SKM-1 (cell line): ENCODE data around the gene KPTN.
A peak's percentile ranks its signal among the peaks of the same experiment; 100 is the strongest.

Source experiments
- DNase-seq: peaks from one replicate; lab custom pipeline; 2025; ENCODE audit not compliant: unreplicated experiment; lab: John Stamatoyannopoulos, UW

Gene KPTN

DNA sequence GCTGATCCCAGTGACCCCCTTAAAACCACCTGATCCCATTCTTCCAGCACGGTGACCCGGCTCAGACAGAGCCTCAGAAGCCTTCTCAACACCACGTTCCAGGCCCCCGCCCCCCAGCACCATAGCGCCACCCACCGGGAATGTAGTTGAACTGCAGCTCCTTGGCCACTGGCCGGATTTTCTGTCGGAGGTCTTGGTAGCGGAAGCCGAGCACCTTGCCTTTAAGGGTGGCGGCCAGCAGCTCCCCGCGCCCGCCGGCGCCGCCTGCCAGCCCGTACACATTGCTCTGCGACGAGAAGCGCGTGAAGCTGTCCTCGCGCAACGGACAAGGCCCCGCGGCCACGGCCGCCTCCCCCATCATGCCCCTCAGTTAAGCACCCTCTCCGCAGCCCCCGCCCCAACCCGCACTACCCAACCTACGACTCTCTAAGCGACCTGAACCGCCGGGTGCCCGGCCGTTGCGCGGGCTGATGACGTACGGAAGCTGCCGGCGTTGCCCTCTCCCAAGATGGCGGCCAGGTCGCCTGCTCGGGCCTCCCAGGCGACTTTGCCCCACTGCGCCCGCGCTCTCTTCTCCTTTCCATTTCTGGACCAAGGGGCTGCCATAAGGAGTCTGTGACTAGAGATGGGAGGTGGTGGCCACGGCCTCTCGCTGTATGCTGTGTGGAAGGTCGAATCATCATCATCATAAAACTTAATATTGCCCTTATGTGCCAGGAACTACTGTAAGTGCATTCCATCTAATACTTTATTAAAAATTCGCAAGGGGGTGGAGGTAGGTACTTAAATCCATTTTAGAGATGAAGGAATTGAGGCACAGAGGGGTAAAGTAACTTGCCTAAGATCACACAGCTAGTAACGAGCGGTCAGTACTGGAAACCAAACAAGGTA, at the start of gene KPTN:
TSS of gene KPTN (minus strand) at position 420 of the 891 bp plus-strand sequence. CDS start at position 361, 59 bp downstream.
- DNase-seq: peak; percentile 38

DNA sequence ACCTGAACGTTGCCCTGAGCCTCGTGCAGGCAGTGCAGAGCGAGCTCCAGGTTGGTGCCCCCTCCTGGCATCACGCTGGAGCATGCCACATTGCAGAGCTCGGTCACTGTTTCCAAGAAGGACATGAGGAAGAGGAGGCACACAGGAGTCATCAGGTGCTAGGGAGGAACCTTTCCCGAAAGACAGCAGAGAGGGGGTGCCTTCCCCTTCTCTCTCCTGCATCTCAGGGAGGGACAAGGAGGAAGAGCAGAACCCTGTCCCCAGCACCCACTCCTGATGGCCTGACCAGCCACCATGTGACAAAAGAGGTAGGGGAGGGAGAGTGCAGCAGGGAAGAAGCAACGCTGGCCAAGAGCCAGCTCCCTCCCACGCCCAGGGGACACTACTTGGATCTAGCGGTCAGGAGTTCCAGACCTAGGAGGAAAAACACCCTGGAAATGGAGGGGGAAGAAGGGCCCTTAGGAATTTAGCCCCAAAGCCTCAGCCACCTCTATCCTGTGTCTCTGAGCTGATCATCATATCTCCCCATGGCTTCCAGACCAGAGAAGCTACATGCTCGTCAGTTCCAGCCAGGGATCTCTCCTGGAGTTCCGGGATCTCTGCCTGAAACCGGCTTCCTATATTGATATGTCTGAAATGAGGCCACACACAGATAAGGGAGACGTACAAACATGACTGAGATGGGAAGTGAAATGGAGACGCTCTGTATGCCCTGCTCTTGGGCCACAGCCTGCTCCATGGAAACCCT, 47.8 kb upstream of the KPTN start:
- no peak for DNase-seq

DNA sequence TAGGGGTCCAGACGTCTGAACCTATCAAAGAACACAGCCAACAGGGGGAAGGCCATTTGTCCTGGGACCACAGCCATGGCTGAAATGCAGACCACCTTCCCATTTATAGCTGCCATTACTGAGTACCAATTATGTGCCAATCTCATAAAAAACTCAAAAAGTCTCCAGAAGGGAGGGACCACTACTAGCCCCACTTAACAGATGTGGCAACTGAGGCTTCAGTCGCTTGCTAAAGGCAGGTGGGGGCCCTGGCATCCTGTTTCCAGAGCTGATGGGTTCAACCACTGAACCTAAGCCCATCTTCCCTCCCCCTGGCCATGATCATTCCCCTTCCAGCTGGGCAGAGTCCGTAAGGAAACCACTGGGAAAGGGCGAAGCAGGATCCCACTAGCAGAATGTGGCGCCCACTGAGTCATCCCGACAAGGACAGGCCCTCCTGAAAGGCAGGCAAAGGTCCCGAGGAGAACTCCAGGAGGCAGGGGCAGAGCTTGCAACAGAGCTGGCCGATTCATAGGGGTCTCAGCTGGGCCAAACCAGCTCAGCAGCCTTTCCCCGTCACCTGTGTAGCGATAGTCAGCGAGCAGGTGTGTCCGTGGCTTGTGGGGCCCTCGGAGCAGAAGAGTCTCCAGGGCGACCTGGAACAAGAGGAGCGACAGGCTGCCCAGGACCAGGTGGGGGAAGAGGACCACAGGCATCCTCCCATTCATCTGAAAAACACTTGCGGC, 45.2 kb upstream of the KPTN start:
- DNase-seq: no peak

DNA sequence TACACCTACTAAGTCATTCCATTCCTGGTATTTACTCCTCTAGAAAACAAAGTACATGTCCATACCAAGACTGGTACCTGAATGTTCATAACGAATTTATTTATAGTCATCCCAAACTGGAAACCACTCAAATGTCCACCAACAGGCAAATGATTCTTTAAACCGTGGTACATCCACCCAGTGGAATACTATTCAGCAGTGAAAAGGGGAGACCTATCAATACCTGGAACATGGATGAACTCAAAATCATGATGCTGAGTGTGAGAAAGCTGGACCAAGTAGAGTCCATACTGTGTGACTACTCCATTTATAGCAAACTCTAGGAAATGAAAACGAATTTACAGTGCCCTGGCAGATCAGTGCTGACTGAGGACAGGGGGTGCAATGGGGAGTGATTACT, 42.8 kb upstream of the KPTN start:
- no peak for DNase-seq

DNA sequence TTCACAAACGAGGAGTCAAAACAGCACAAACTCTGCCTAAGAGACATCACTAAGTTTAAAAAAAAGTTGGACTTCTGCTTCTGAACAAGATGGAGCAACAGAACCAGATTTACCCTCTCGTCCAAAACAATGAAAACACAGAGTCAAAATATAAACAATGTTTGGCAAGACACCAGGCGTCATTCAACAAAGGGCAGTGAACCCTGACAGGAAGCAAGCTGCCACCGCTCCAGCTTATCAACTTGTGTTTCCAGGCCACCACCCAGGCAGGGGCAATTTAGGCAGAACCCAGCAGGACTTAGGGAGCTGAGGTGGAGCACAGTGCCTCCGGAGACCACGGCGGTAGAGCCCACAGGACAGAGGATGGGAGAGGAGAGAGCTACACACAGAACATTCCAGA, 39.5 kb upstream of the KPTN start:
- DNase-seq: no peak

DNA sequence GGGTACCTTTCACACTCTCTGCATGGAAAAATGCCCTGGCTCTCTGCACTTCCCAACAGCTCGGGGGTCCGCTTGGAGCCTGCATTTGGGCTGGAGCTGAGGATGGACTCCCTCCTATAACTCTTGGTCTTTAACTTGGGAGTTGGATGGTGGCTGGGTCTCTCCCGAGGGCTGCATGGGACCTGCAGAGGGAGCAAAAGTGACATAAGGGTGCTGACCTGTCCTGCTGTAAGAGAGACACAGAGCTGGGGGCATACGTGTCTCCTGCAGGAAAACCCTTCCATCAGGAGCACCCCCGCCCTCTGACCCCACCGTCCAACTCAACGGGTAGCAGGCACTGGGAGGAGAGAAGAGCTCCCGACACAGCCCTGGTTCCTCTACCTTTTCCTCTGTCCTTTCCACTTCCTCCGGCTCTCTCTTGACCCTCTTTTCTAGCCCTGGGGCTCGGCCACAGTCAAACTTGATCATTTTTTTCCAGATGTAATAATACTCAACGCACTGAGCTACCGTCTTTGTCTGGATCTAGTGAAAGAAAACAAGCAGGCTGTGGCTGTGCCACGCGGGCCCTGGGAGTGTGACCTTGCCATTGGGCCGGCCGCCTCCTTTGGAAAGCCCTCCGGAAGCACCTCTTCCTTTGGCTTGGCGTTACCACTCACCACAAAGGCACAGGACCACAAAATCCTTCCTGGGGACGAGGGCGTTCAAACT, 37.6 kb upstream of the KPTN start:
- no peak for DNase-seq

DNA sequence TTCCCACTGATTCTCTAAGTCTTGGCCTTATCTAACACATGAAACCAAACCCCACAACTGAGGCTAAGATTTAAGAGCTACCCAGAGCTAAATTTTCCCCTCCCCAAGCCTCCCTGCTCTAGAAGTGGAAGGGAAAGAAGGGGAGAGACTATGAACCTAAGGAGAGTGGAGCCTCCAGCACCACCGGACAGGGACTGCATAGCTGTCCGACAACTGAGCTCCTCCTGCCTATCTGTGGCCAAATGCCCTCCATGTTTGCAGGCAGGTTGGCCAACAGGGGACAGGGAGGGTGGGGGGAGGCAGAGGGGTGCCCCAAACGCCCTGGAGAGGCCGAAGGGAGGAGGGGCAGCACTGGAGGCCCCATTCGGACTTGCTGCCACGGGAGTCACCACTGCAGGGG, 36.8 kb upstream of the KPTN start:
- DNase-seq: no peak

DNA sequence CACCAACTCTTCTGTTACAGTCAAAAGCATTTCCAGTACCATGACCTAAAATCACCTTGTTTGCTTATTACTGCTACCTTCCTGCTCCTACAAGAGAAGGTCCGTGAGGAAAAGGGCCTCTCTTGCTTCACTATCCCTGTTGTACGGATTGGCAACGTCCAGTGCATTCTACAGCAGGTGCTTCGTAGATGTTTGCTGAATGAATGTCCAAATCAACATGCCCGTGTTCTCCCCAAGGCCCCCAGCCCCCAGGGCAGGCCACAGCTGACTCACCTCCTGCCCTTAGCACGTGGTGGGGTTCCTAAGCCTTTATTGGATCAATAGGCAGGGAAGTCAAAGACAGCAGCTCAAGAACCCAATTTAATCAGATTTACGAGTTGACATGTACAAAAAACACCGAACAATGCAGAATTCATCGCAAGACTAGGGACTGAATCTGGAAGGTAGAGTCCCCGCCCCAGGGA, 36.4 kb upstream of the KPTN start:
- DNase-seq: no peak

DNA sequence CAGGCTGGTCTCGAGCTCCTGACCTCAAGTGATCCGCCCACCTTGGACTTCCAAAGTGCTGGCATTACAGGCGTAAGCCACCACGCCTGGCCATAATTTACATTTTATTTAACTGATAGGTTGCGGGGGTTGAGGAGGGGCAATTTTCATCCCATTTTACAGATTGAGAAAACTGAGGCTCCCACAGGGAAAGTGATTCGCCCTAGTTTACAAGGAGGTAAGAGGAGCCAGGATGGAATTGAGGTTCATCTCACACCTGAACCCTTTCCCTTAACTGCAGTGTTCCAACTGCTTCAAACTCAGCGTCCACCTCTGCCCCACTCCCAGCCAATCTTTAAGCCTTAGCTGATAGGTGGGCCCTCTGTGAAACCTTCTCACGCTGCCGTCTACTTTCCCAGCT, 34.8 kb upstream of the KPTN start:
- no peak for DNase-seq

DNA sequence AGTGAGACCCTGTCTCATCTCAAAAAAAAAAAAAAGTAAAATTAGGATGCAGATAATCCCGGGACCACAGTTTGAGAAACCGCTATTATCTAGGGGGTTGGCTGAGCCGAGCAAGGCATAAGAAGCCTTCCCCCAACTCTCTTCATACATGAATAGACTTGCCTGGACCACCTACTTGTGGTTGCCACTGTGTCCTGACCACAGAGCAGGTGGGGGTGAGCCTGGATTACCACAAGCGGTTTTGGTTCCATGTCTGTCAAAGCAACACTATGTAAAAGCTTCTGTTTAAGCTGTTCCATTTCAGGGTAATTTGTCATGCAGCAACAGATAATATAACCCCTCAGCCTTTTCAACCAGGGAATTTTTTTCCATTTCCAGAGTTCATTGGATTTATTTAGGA, 34.1 kb upstream of the KPTN start:
- DNase-seq: no peak

DNA sequence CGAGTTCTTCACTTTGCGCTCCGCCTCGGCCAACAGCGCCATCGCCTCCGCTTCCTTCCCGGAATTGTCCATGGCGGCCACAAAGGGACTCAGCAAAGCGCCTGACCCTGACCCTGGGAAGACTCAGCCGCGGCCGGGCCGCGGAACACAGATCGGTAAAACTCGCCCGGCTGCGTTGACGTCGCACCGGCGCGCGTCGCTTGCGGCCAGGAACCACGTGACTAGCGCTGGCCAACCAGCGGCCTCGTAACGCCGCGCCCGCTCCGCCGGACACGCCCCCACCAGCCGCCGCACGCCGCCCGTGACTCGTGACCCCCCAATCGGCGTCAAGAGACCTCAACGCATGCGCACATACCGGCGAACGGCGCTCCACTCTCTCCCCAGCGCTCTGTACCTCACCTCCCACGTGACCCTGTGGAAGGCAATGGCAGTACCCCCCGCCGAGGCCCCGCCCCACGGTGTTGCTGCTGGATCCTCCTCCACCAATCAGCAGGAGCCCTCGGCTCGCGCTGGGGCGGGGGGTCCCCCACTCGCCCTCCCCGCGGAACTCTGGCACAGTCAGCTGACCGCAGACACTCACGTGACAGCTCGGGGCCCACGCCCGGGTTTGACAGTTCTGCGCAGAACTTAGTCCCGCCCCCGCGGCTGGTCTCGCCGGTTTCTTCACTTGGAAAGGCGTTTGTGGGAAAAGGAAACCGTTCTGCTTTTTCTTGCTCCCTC, 31.0 kb upstream of the KPTN start, which contains the start of gene NAPA:
TSS of gene NAPA (minus strand) at position 195 of the 720 bp plus-strand sequence. CDS start at position 72, 123 bp downstream.
- DNase-seq: peak; percentile 85

DNA sequence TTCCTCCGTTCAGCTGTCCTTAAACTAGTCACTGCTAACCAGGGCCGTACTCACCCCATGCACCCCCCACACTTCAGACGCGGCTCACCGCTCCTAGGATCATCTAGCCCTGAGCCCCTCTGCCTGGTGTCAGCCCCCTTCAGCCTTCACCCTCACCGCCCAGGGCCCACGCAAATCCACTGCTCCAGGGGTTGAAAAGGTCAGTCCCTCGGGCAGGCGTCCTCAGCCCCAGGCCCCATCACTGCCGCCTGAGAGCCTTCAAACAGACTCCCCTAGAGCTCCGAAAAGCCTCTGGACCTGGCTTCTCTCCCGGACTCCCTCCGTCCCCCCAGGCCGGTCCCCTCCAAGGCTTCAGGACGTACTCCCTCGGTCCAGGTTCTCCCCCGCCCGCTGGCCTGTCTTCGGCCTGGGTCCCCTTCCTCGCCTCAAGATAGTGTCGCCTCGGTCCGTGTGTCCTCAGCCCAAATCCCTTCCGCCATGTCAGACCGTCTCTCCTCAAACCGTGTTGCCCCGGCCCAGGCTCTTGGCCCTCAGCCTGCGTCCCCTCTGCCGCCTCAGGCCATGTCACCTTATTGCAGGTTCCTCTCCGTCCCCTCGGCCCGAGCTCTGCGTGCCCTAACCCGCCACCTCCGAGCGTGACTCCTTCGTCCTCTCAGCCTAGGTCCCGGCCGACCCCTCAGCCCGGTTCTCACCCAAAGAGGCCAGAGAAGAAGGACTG, 30.3 kb upstream of the KPTN start:
- no peak for DNase-seq

DNA sequence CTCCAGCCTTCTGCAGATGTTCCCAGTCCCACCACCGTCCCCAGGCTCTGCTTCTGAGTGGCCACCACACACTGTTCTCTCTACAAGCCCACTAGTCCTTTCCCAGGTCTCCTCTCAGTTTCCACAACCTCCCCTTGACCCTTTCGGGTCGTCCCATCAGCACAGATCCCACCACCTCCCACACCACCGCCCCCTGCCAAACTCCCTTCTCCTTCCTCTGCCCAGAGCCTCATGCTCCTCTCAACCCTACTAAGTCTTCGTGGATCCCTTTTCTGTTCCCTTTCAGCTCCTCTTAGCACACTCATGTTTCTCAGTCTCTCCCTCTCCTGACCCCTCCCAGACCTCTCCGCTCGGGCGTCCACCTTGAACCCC, 28.9 kb upstream of the KPTN start:
- DNase-seq: no peak

DNA sequence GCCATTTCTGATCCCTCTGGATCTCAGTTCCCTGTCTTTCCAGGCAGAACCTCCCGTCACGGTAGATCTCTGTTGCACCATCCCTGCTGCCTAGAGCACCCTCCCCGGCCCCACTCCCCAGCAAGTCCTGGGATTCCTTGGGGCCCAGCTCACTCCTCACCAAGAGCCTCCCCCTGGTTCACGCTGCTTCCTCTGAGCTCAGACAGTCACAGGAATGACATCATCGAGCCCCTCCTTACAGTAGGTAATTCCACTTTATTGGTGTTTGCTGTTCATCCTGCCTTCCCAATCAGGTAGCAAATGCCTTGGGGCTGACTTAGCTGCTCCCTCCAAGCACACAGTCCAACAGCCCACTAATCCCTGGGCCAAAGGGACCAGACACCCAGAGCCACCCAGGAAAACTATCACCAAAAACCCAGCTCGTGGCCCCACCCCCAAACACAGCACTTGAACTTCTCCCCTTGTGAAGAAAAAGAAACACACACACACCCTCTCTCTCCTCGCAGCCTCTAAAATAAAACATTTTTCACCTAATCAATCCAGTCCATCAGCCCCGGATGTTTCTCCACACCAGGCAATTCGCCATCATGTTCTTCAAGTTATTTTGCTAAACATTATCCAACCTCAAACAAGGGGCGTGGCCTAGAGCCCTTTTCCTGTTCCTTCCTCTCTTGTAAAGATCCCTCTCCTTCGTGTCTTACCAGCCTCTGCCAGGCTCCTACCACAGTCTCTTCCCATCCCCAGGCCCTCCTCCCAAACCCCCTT, 28.3 kb upstream of the KPTN start:
- DNase-seq: no peak

DNA sequence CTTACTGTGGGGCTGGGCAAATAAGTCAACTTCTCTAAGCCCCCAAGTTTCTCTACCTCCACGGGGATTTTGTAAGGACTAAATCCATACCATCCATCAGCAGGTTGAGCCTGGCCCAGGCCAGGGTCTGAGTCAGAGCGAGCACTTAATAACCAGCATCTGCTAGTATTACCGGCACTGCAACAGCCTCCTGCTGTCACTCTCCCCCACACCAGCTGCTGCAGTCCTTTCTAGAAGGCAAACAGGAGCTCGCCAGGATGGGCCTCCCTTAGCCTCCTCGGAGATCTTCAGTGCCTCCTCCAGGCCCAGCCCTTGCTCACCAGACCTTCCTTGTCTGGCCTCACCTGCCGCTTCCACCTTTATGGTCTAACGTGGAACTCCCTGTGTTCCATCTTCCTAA, 27.7 kb upstream of the KPTN start:
- no peak for DNase-seq

DNA sequence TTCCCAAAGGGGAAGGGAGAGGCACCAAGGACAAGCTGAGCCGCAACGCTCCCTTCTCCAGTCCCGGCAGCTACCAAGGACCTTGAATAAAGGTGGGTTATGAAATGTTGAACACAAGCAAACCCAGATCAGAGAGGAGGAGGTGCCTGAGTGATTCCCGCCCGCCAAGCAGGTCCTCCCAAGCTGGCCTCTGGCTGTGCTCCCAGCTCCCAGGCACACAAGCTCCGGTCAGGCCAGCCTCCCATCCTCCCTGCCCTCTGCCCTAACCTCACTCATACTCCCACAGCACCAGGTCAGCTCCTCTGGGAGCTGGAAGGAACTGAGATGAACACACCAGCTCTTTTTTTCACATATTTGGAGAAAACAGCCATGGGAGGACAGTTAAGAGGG, 27.1 kb upstream of the KPTN start:
- DNase-seq: no peak

DNA sequence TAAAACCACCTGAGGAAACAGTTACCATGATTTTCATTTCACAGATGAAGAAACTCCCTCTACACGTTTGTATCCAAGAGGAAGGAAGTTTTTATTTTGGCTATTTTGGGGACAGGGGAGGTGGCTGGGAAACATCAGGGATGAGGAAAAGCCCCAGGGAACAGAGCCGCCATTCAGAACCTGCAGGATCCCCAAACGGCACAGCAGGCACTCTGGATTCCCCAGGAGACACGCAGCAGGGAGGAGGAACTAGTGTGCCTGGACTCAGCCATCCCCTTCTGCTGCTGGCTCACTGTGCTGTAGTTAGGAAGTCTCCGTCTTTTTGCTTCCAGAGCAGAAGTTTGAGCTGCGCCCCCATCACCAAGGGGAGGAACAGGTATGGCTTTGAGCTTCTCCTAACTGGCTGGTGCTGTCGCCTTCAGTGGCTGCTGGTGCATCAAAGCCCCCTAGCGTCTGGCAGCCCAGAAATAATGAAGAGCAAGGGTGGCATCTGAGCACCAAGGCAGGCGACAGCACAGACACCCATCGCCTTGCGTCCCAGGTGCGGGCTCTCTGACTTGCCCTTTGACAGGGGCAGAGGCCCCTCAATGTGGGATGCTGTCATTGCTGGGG, 26.6 kb upstream of the KPTN start:
- no peak for DNase-seq

DNA sequence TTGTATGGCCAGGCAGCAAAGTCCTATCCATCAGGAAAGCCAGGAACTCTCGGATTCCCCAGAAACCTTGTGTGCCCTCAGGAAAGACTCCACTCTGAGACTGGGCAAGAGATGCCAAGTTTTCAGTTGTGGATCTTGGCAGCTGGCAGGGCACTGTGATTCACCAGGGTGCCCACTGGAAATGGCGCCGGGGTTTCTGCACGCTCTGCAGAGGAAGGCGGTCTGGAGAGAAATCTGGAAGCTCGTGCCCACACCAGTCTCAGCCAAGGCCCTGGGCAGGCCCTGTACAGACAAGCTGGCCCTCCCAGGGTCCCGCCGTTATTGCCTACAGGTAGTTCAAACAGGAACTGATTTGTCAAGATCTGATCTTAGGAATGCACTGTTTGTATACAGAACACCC, 26.0 kb upstream of the KPTN start:
- DNase-seq: no peak
